SK-N-SH (cell line): ENCODE data around the gene SRSF7. TPM values are rescaled to one million over a fixed set of nuclear protein-coding genes. Genes with fewer than 3 reads are reported as not detected.

Source experiments
- CTCF ChIA-PET: fragments of 300-600, 350-600 bp; formaldehyde crosslinking; extraction: SDS; loops from one replicate; lab custom pipeline; 2021; lab: Yijun Ruan, JAX
- POLR2A ChIA-PET: fragments of 350-600 bp; sonication (Branson Sonifier 250); formaldehyde crosslinking; extraction: SDS; loops from one replicate; lab custom pipeline; 2020; ENCODE audit warnings: antibody characterized with exemption, inconsistent platforms; lab: Yijun Ruan, JAX
- DNase-seq: peaks from one replicate; pipeline ENCODE4 v3.0.0; 2012
- H2AFZ ChIP-seq: fragments of 200-600 bp; sonication (generic); 2 replicates; pipeline ENCODE4 v1.8.1; 2016; ENCODE audit warnings: antibody characterized with exemption, mild to moderate bottlenecking, low read depth
- H3F3A ChIP-seq: fragments of 200-600 bp; sonication (generic); replicated peaks from 2 replicates; pipeline ENCODE3; 2016; ENCODE audit warnings: antibody characterized with exemption, mild to moderate bottlenecking; ENCODE audit not compliant: insufficient read depth
- H3K27ac ChIP-seq, 2 experiments: fragments of 200-500 bp in 1 of 2; fragments of 200-600 bp in 1 of 2; sonication (Bioruptor generic) in 1 of 2; sonication (generic), shearing (Covaris generic) in 1 of 2; 2 replicates each; pipeline versions ENCODE4 v1.5.1 to v1.6.1; 2014 to 2016; ENCODE audit warnings: low read depth in 2 of 2, inconsistent platforms in 1 of 2, low read length in 1 of 2, mild to moderate bottlenecking in 1 of 2, mixed read lengths in 1 of 2
- H3K27me3 ChIP-seq: fragments of 200-600 bp; sonication (generic), shearing (Covaris generic); 2 replicates; pipeline ENCODE4 v1.6.1; 2016; ENCODE audit warnings: mixed run types; ENCODE audit not compliant: insufficient read depth
- H3K36me3 ChIP-seq, 2 experiments: fragments of 200-500 bp in 1 of 2; fragments of 200-600 bp in 1 of 2; sonication (Bioruptor generic) in 1 of 2; sonication (generic) in 1 of 2; replicated peaks in 1 of 2; 2 replicates each; pipeline versions ENCODE3 to v1.5.1; 2014 to 2016; ENCODE audit warnings: low read length in 1 of 2, mild to moderate bottlenecking in 1 of 2; ENCODE audit not compliant: insufficient read depth in 2 of 2, control insufficient read depth in 1 of 2
- H3K4me1 ChIP-seq, 2 experiments: fragments of 200-500 bp in 1 of 2; fragments of 200-600 bp in 1 of 2; sonication (Bioruptor generic) in 1 of 2; sonication (generic), shearing (Covaris generic) in 1 of 2; 2 replicates each; pipeline versions ENCODE4 v1.5.1 to v1.6.1; 2014 to 2016; ENCODE audit warnings: low read depth in 1 of 2, low read length in 1 of 2, mixed run types in 1 of 2; ENCODE audit not compliant: insufficient read depth in 2 of 2, control insufficient read depth in 1 of 2
- H3K4me2 ChIP-seq: fragments of 200-600 bp; sonication (generic), shearing (Covaris generic); 2 replicates; pipeline ENCODE4 v1.6.1; 2017; ENCODE audit warnings: mixed run types
- H3K4me3 ChIP-seq, 2 experiments: fragments of 200-500 bp in 1 of 2; fragments of 200-600 bp in 1 of 2; sonication (Bioruptor generic) in 1 of 2; sonication (generic), shearing (Covaris generic) in 1 of 2; 2 replicates each; pipeline versions ENCODE4 v1.5.1 to v1.8.1; 2014 to 2016; ENCODE audit warnings: low read depth in 2 of 2, inconsistent platforms in 1 of 2, low read length in 1 of 2, mild to moderate bottlenecking in 1 of 2, mixed read lengths in 1 of 2, moderate library complexity in 1 of 2
- H3K79me2 ChIP-seq: fragments of 200-600 bp; sonication (generic); 2 replicates; pipeline ENCODE4 v1.8.1; 2017; ENCODE audit warnings: mild to moderate bottlenecking; ENCODE audit not compliant: insufficient read depth
- H3K9ac ChIP-seq: fragments of 200-600 bp; sonication (generic); 2 replicates; pipeline ENCODE4 v1.6.1; 2017; ENCODE audit warnings: mixed run types
- H3K9me2 ChIP-seq: fragments of 200-600 bp; sonication (generic); 2 replicates; pipeline ENCODE4 v1.6.1; 2017; ENCODE audit warnings: mixed run types
- H3K9me3 ChIP-seq: fragments of 200-600 bp; sonication (generic); 2 replicates; pipeline ENCODE4 v1.6.1; 2017; ENCODE audit warnings: mixed run types, mild to moderate bottlenecking, moderate library complexity
- H4K20me1 ChIP-seq: fragments of 200-600 bp; sonication (generic); 2 replicates; pipeline ENCODE4 v1.6.1; 2017; ENCODE audit warnings: mild to moderate bottlenecking, mixed run types; ENCODE audit not compliant: insufficient read depth
- ELF1 ChIP-seq: IDR thresholded peaks from 2 replicates; pipeline ENCODE4 v1.4.0; 2012
- MAX ChIP-seq: IDR thresholded peaks from 2 replicates; pipeline ENCODE4 v1.4.0; 2012; ENCODE audit warnings: low read depth
- RCOR1 ChIP-seq: fragments of 150-350 bp; IDR thresholded peaks from 2 replicates; pipeline ENCODE4 v1.6.1; 2017; ENCODE audit warnings: antibody characterized with exemption, low read length
- RFX5 ChIP-seq: IDR thresholded peaks from 2 replicates; pipeline ENCODE4 v1.6.1; 2012; ENCODE audit warnings: mild to moderate bottlenecking, improper control_type of control experiment, low read length
- RXRA ChIP-seq: IDR thresholded peaks from 2 replicates; pipeline ENCODE4 v1.4.0; 2012; ENCODE audit warnings: low read depth, mild to moderate bottlenecking, borderline replicate concordance
- SIN3A ChIP-seq: IDR thresholded peaks from 2 replicates; pipeline ENCODE4 v1.6.1; 2012; ENCODE audit warnings: low read depth, mild to moderate bottlenecking, low read length, moderate library complexity, borderline replicate concordance
- TAF1 ChIP-seq: IDR thresholded peaks from 2 replicates; pipeline ENCODE4 v1.6.1; 2012; ENCODE audit warnings: low read depth, mild to moderate bottlenecking, low read length, moderate library complexity, borderline replicate concordance
- USF2 ChIP-seq: fragments of 150-350 bp; IDR thresholded peaks from 2 replicates; pipeline ENCODE4 v1.6.1; 2017; ENCODE audit warnings: antibody characterized with exemption, low read length, low read depth, borderline replicate concordance
- WGBS: methylation state at CpG from one replicate; pipeline ENCODE4 v1.1.6; 2017; ENCODE audit warnings: low lambda C conversion rate; 5-methylcytosine and 5-hydroxymethylcytosine counted together
- polyA plus RNA-seq, 3 experiments: library from polyadenylated mRNA; depleted of rRNA; stranded (reverse); fragments of >200 nt; gene quantifications; 2 replicates each; pipeline ENCODE4 v1.2.3, GENCODE V29; 2012
- TF ChIP-seq, protein P1 (sequence below): IDR thresholded peaks from 2 replicates; pipeline ENCODE4; 2012
- TF ChIP-seq, protein P2 (sequence below): fragments of 200-600 bp; sonication (generic); IDR thresholded peaks from 2 replicates; pipeline ENCODE4 v1.6.1; 2017; ENCODE audit warnings: antibody characterized with exemption, mild to moderate bottlenecking, moderate library complexity

SRSF7 gene
- polyA plus RNA-seq, 1 of the 3 experiments (the other 2 are of a cell fraction) = 199 TPM

- TF ChIP-seq RCOR1 (no peak), ELF1 (no peak), RXRA (no peak), TAF1 (no peak), MAX (no peak)
These were observed 22.5 kb downstream of the SRSF7 start (continued) for GRCh38 chr2:38728694-38729093.

- H3K9me3 ChIP-seq = no peaks in the 10 kb centered on the region
- ChIA-PET CTCF (interaction anchor here (0.6 to 1.4 kb wide), 3 partner anchors 13 to 192 kb away, joined by 3 to 8 read pairs (median 3); no protein-coding TSS in a partner anchor), POLR2A (no interaction called here)
These were observed 23.5 kb downstream of the SRSF7 start for GRCh38 chr2:38727661-38728060.

DNA sequence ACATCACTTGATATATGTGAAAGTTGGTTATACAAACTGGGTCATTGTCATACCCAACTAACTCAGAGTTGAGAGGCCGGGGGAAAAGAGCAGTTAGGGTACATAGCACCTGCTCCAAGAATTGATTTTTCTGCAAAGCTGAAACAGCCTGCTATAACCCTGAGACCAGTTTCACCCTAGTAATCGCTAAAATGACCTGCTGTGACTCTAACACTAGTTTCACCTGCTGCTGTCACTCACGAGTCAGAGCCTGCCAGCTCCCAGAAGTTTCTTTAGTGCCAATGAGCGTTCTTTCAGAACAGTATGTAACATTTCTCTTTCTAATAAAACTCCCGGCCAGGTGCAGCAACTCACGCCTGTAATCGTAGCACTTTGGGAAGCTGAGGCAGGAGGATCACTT lies 28.0 kb downstream of the SRSF7 start:
- POLR2A ChIA-PET = interaction anchor here (2.8 kb wide), 1 partner anchor 28 kb away, joined by 7 read pairs; the partner anchor contains the start of gene SRSF7

More at GRCh38 chr2:38727661-38728060, 23.5 kb downstream of the SRSF7 start:
- no peaks in the 10 kb centered on the region for H3K9me2 ChIP-seq
- no peak overlapping the region for H3K4me3 ChIP-seq
- TF ChIP-seq, protein P1, sequence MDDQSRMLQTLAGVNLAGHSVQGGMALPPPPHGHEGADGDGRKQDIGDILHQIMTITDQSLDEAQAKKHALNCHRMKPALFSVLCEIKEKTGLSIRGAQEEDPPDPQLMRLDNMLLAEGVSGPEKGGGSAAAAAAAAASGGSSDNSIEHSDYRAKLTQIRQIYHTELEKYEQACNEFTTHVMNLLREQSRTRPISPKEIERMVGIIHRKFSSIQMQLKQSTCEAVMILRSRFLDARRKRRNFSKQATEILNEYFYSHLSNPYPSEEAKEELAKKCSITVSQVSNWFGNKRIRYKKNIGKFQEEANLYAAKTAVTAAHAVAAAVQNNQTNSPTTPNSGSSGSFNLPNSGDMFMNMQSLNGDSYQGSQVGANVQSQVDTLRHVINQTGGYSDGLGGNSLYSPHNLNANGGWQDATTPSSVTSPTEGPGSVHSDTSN = no peak
- no peaks in the 10 kb centered on the region for H4K20me1 ChIP-seq
- H3K36me3 ChIP-seq = no peaks in the 10 kb centered on the region
- H2AFZ ChIP-seq = no peak overlapping the region
- no peak overlapping the region for H3K27ac ChIP-seq
- H3K4me1 ChIP-seq = no peaks in the 10 kb centered on the region
- H3K9ac ChIP-seq = no peak overlapping the region
- H3K79me2 ChIP-seq = no peaks in the 10 kb centered on the region
- WGBS = 96% methylated on average over 1 of the region's 1 CpG
- H3K27me3 ChIP-seq = no peaks in the 10 kb centered on the region
- no peak overlapping the region for H3K4me2 ChIP-seq
- peaks cover 3% of the 10 kb centered on the region for H3F3A ChIP-seq
- no peak for DNase-seq

More for the DNA sequence above, 28.0 kb downstream of the SRSF7 start:
- Histone ChIP-seq H3K36me3 (no peaks in the 10 kb centered on the region), H3K9me3 (no peaks in the 10 kb centered on the region), H3K27me3 (no peaks in the 10 kb centered on the region), H3K9me2 (no peaks in the 10 kb centered on the region), H2AFZ (no peak overlapping the region), H3K9ac (no peak overlapping the region), H4K20me1 (no peaks in the 10 kb centered on the region), H3K27ac (no peak overlapping the region), H3F3A (peaks cover 6% of the 10 kb centered on the region), H3K4me3 (no peak overlapping the region), H3K79me2 (no peaks in the 10 kb centered on the region), H3K4me1 (no peaks in the 10 kb centered on the region), H3K4me2 (no peak overlapping the region)
- DNase-seq = no peak
- 93% methylated on average over 7 of the region's 7 CpGs for WGBS
- TF ChIP-seq RFX5 (no peak), USF2 (no peak), SIN3A (no peak), RXRA (no peak)
- TF ChIP-seq, protein P2, sequence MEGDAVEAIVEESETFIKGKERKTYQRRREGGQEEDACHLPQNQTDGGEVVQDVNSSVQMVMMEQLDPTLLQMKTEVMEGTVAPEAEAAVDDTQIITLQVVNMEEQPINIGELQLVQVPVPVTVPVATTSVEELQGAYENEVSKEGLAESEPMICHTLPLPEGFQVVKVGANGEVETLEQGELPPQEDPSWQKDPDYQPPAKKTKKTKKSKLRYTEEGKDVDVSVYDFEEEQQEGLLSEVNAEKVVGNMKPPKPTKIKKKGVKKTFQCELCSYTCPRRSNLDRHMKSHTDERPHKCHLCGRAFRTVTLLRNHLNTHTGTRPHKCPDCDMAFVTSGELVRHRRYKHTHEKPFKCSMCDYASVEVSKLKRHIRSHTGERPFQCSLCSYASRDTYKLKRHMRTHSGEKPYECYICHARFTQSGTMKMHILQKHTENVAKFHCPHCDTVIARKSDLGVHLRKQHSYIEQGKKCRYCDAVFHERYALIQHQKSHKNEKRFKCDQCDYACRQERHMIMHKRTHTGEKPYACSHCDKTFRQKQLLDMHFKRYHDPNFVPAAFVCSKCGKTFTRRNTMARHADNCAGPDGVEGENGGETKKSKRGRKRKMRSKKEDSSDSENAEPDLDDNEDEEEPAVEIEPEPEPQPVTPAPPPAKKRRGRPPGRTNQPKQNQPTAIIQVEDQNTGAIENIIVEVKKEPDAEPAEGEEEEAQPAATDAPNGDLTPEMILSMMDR = no peak
- CTCF ChIA-PET = interaction anchor here (1.7 to 5.9 kb wide), 4 partner anchors 120 to 408 kb away, joined by 9 to 47 read pairs (median 20); partner anchors contain the start of gene HNRNPLL
